ENCODE results near the gene OR6S1.

- TF ChIP-seq POLR2AphosphoS5 (IDR thresholded peaks at IDR 0.05; ENCODE audit: insufficient read depth in 1 of 2, low read depth in 1 of 2) (no peak), CTCF (IDR thresholded peaks at IDR 0.05) (no peak)
Measured at GRCh38 chr14:20682127-20682434, 40.6 kb upstream of the OR6S1 start.

All from vagina (tissue), 2 donors.